ENCODE measurements around the gene TFCP2L1.
A peak's percentile ranks its signal among the peaks of the same experiment; 100 is the strongest.

Gene TFCP2L1

GRCh38 chr2:121199281-121200010 lies 85.6 kb downstream of the TFCP2L1 start:
- Histone ChIP-seq H3K4me1 (ENCODE audit: control insufficient read depth in 1 of 2, insufficient read depth in 2 of 2, low read length in 2 of 2) (no peaks in the 10 kb centered on the region), H3K27ac (ENCODE audit: low read length) (no peak overlapping the region), H3K27me3 (ENCODE audit: low read depth, low read length) (no peaks in the 10 kb centered on the region), H3K36me3 (ENCODE audit: control insufficient read depth in 1 of 2, insufficient read depth in 2 of 2, low read length in 2 of 2) (no peaks in the 10 kb centered on the region), H3K9me3 (ENCODE audit: control insufficient read depth in 1 of 2, low read length in 2 of 2) (no peaks in the 10 kb centered on the region), H3K4me3 (ENCODE audit: low read depth in 1 of 2, low read length in 2 of 2) (no peak overlapping the region)

- Histone ChIP-seq H3K9me3 (ENCODE audit: control insufficient read depth in 1 of 2, low read length in 2 of 2) (no peaks in the 10 kb centered on the region), H3K27me3 (ENCODE audit: low read depth, low read length) (no peaks in the 10 kb centered on the region), H3K36me3 (ENCODE audit: control insufficient read depth in 1 of 2, insufficient read depth in 2 of 2, low read length in 2 of 2) (no peaks in the 10 kb centered on the region), H3K4me1 (ENCODE audit: control insufficient read depth in 1 of 2, insufficient read depth in 2 of 2, low read length in 2 of 2) (no peaks in the 10 kb centered on the region), H3K4me3 (ENCODE audit: low read depth in 1 of 2, low read length in 2 of 2) (no peak overlapping the region), H3K27ac (ENCODE audit: low read length) (peak overlapping the region; percentile 51)
These were observed 87.5 kb downstream of the TFCP2L1 start for GRCh38 chr2:121197369-121198091.

DNA sequence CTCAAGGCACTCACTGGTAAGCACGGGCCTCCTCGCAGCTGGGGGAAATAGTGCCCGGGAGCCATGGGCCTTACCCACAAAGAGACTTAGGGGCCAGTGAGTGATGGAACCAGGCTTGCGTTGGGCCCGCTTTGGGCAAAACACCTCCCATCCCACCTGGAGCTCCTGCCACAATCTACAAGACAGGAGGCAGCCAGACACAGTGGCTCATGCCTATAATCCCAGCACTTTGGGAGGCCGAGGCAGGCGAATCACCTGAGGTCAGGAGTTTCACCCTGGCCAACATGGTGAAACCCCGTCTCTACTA lies 88.2 kb downstream of the TFCP2L1 start:
- Histone ChIP-seq H3K4me3 (ENCODE audit: low read depth in 1 of 2, low read length in 2 of 2) (no peak overlapping the region), H3K4me1 (ENCODE audit: control insufficient read depth in 1 of 2, insufficient read depth in 2 of 2, low read length in 2 of 2) (no peaks in the 10 kb centered on the region), H3K36me3 (ENCODE audit: control insufficient read depth in 1 of 2, insufficient read depth in 2 of 2, low read length in 2 of 2) (no peaks in the 10 kb centered on the region), H3K27ac (ENCODE audit: low read length) (no peak overlapping the region), H3K27me3 (ENCODE audit: low read depth, low read length) (no peaks in the 10 kb centered on the region), H3K9me3 (ENCODE audit: control insufficient read depth in 1 of 2, low read length in 2 of 2) (no peaks in the 10 kb centered on the region)

DNA sequence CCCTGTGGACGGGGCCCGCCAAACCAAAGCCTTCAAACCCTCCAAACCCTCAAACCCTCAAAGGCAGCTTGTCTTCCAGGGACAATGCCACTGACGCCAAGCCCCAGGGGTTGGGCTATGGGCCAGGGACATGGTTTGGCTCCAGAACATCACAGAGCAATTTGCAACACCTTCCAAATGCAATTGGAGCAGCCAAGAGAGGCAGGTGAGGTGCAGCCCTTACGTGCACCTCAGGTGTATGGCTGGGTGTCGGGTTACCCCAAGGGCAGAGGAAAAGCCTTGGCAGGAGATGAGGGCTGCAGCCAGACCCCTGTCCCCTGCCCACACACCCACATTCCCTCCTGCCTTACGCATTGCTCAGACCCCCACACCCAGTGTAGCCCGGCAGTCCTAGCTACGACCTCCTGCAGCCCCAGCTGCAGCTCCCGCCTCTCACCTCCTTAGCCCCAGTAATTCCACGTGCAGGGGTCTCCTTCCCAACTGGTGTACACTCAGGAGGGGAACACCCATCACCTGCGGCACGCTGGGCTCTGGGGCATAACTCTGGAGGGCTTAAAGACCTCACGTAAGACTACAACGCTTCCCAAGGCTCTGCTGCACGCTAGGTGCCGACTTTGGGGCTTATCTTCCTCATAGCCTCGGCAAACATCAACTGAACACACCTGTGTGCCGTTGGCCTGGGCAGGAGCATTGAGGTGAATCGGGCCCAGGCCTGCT lies 88.7 kb downstream of the TFCP2L1 start:
- no peak overlapping the region for H3K27ac ChIP-seq (ENCODE audit: low read length)
- H3K4me3 ChIP-seq (ENCODE audit: low read depth in 1 of 2, low read length in 2 of 2), result no peak overlapping the region
- H3K9me3 ChIP-seq (ENCODE audit: control insufficient read depth in 1 of 2, low read length in 2 of 2), result no peaks in the 10 kb centered on the region
- H3K27me3 ChIP-seq (ENCODE audit: low read depth, low read length), result no peaks in the 10 kb centered on the region
- H3K4me1 ChIP-seq (ENCODE audit: control insufficient read depth in 1 of 2, insufficient read depth in 2 of 2, low read length in 2 of 2), result no peaks in the 10 kb centered on the region
- no peaks in the 10 kb centered on the region for H3K36me3 ChIP-seq (ENCODE audit: control insufficient read depth in 1 of 2, insufficient read depth in 2 of 2, low read length in 2 of 2)

- no peak overlapping the region for H3K4me3 ChIP-seq (ENCODE audit: low read depth in 1 of 2, low read length in 2 of 2)
- H3K27me3 ChIP-seq (ENCODE audit: low read depth, low read length), result no peaks in the 10 kb centered on the region
- no peaks in the 10 kb centered on the region for H3K36me3 ChIP-seq (ENCODE audit: control insufficient read depth in 1 of 2, insufficient read depth in 2 of 2, low read length in 2 of 2)
- H3K9me3 ChIP-seq (ENCODE audit: control insufficient read depth in 1 of 2, low read length in 2 of 2), result no peaks in the 10 kb centered on the region
- H3K4me1 ChIP-seq (ENCODE audit: control insufficient read depth in 1 of 2, insufficient read depth in 2 of 2, low read length in 2 of 2), result no peaks in the 10 kb centered on the region
- no peak overlapping the region for H3K27ac ChIP-seq (ENCODE audit: low read length)
These were observed 90.0 kb downstream of the TFCP2L1 start for GRCh38 chr2:121195036-121195435.

DNA sequence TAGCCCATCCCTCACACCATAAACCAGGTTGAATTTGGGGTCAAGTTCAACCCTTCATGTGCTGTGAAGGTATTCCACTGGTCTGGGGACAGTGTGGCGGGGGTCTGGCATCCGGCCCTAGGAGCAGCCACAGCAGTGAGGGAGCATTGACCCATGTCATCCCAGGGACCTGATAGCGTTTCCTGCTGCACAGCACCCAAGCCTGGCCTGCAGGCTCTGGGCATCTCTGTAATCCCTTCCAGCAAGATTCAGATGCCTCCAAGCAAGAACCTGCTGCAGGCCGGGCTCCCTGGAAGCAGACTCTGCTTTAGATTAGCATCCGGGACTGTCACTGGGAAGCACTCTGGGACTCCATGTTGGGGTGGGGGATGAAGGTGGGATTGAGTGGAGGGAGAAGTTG lies 90.4 kb downstream of the TFCP2L1 start:
- H3K4me1 ChIP-seq (ENCODE audit: control insufficient read depth in 1 of 2, insufficient read depth in 2 of 2, low read length in 2 of 2), result no peaks in the 10 kb centered on the region
- H3K36me3 ChIP-seq (ENCODE audit: control insufficient read depth in 1 of 2, insufficient read depth in 2 of 2, low read length in 2 of 2), result no peaks in the 10 kb centered on the region
- H3K27me3 ChIP-seq (ENCODE audit: low read depth, low read length), result no peaks in the 10 kb centered on the region
- no peaks in the 10 kb centered on the region for H3K9me3 ChIP-seq (ENCODE audit: control insufficient read depth in 1 of 2, low read length in 2 of 2)
- no peak overlapping the region for H3K4me3 ChIP-seq (ENCODE audit: low read depth in 1 of 2, low read length in 2 of 2)
- H3K27ac ChIP-seq (ENCODE audit: low read length), result no peak overlapping the region

DNA sequence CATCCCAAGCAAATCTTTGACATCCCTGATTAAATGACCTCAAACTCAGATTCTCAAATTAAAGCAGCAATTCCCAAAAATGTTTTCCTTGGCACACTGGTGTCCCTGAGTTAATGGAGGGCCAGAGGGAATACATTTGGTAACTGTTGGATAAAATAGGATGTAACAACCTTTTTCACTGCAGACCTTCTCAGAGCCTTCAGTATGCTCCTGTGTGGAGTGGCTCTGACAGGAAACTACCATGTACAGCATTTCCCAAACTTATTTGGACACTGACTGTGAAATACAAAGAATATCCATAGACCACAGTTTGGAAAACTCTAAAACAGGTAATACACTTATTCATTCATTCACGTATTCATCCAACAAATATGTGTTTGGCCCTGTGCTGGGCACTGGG lies 91.8 kb downstream of the TFCP2L1 start:
- no peaks in the 10 kb centered on the region for H3K4me1 ChIP-seq (ENCODE audit: control insufficient read depth in 1 of 2, insufficient read depth in 2 of 2, low read length in 2 of 2)
- no peaks in the 10 kb centered on the region for H3K27me3 ChIP-seq (ENCODE audit: low read depth, low read length)
- H3K9me3 ChIP-seq (ENCODE audit: control insufficient read depth in 1 of 2, low read length in 2 of 2), result no peaks in the 10 kb centered on the region
- no peak overlapping the region for H3K4me3 ChIP-seq (ENCODE audit: low read depth in 1 of 2, low read length in 2 of 2)
- H3K36me3 ChIP-seq (ENCODE audit: control insufficient read depth in 1 of 2, insufficient read depth in 2 of 2, low read length in 2 of 2), result no peaks in the 10 kb centered on the region
- H3K27ac ChIP-seq (ENCODE audit: low read length), result no peak overlapping the region

DNA sequence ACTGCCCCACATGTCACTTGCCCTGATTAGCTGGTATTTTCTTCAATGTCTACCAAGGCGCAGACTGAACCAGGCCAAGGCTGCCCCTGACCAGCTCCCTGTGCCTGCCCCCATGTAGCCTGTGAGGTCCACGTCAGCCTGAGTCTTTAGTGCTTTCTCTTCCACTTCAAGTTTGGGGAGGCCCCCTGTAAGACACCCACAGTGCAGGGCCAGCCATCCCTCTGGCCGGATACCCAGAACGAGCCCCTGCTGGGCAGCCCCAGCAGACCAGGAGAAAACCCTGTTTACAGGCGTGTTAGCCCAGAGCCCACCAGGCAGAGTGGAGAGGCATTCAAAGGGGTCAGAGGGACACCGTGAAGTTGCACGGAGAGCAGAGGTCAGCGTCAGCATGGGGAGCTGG lies 92.4 kb downstream of the TFCP2L1 start:
- Histone ChIP-seq H3K27me3 (ENCODE audit: low read depth, low read length) (no peaks in the 10 kb centered on the region), H3K36me3 (ENCODE audit: control insufficient read depth in 1 of 2, insufficient read depth in 2 of 2, low read length in 2 of 2) (no peaks in the 10 kb centered on the region), H3K27ac (ENCODE audit: low read length) (no peak overlapping the region), H3K4me1 (ENCODE audit: control insufficient read depth in 1 of 2, insufficient read depth in 2 of 2, low read length in 2 of 2) (no peaks in the 10 kb centered on the region), H3K4me3 (ENCODE audit: low read depth in 1 of 2, low read length in 2 of 2) (no peak overlapping the region), H3K9me3 (ENCODE audit: control insufficient read depth in 1 of 2, low read length in 2 of 2) (no peaks in the 10 kb centered on the region)

DNA sequence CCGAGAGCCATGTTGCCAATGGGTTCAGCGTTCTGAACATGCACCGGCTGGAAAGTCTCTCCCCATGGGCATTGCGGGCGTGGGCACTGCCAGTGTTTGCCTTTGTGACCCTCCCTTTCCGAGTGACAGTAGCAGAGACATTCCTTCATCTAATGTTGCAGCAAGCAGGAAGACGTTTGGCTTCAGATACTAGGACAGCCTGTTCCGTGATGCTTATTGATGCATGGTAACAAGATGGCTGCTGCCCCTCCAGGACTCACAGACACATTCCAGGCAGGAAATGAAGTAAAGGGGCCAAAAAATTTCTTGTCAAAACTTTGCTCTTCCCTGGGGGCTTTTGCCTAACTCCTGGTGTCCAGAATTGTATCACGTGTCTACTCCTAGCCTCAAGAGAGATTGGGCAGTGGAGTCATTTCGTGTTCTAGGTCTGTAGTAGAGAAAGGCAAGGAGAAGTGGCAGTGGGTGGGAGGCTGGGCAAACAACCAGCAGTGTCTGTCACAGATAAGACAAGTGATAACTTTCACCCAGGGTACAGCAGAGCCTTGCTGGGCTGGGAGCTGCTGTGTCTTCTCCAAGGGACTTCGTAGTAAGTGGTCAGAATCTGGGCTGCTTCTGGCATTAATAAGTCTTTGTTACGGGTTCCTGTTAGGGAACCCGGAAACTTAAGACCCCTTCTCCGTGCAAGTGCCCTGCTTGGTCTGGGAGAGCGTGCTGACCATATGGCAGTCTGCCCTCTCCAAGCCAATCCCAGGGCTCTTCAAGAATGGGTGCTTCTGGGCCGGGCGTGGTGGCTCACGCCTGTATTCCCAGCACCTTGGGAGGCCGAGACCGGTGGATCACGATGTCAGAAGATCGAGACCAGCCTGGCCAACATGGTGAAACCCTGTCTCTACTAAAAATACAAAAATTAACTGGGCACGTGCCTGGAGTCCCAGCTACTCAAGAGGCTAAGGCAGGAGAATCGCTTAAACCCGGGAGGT lies 93.5 kb downstream of the TFCP2L1 start:
- no peaks in the 10 kb centered on the region for H3K36me3 ChIP-seq (ENCODE audit: control insufficient read depth in 1 of 2, insufficient read depth in 2 of 2, low read length in 2 of 2)
- no peaks in the 10 kb centered on the region for H3K4me1 ChIP-seq (ENCODE audit: control insufficient read depth in 1 of 2, insufficient read depth in 2 of 2, low read length in 2 of 2)
- no peaks in the 10 kb centered on the region for H3K9me3 ChIP-seq (ENCODE audit: control insufficient read depth in 1 of 2, low read length in 2 of 2)
- no peak overlapping the region for H3K27ac ChIP-seq (ENCODE audit: low read length)
- H3K4me3 ChIP-seq (ENCODE audit: low read depth in 1 of 2, low read length in 2 of 2), result no peak overlapping the region
- no peaks in the 10 kb centered on the region for H3K27me3 ChIP-seq (ENCODE audit: low read depth, low read length)

DNA sequence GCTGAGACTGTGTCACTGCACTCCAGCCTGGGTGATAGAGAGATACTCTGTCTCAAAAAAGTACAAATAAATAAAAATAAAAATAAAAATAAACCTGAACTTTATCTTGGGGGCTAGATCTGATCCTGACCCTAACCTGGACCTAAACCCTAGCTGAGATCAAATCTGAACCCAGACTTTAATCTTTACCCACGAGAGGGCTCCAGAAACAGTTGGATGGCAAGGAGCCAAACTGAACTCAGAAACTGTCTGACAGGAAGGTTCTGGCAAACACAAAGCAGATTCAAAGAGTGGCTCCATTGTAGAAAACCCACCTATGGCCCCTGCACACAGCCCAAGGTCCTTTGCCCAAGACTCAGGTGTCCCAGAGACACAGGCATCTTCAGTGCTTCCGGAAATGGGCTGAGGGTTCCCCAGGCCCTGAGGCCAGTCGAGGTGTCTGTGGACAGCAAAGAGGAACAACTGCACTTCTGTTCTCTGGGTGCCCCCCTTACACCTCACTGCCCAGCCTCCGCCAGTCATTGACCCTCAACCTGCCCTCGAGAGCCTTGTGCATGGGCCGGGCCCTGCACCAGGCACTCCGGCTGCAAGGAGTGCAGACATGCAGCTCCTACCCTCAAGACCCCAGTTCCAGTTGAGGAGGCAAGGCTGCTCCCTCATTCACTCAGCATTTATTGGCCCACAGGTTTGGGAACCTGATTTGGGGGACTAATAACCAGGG lies 95.2 kb downstream of the TFCP2L1 start:
- H3K4me3 ChIP-seq (ENCODE audit: low read depth in 1 of 2, low read length in 2 of 2), result no peak overlapping the region
- H3K4me1 ChIP-seq (ENCODE audit: control insufficient read depth in 1 of 2, insufficient read depth in 2 of 2, low read length in 2 of 2), result no peaks in the 10 kb centered on the region
- H3K36me3 ChIP-seq (ENCODE audit: control insufficient read depth in 1 of 2, insufficient read depth in 2 of 2, low read length in 2 of 2), result no peaks in the 10 kb centered on the region
- H3K27me3 ChIP-seq (ENCODE audit: low read depth, low read length), result no peaks in the 10 kb centered on the region
- H3K27ac ChIP-seq (ENCODE audit: low read length), result no peak overlapping the region
- H3K9me3 ChIP-seq (ENCODE audit: control insufficient read depth in 1 of 2, low read length in 2 of 2), result no peaks in the 10 kb centered on the region
